H1 (cell line): ENCODE results near the gene PCNA. TPM values are rescaled to one million over a fixed set of nuclear protein-coding genes. Genes with fewer than 3 reads are reported as not detected.

Source experiments
- ASH2L ChIP-seq: fragments of 200-600, 300-600 bp; sonication (generic); IDR thresholded peaks from one replicate; pipeline ENCODE4 v1.7.1; 2017; ENCODE audit warnings: low read length
- BACH1 ChIP-seq: IDR thresholded peaks from 2 replicates; pipeline ENCODE4 v1.6.1; 2012; ENCODE audit warnings: low read length, improper control_type of control experiment
- BRCA1 ChIP-seq: IDR thresholded peaks from 2 replicates; pipeline ENCODE4 v1.6.1; 2012; ENCODE audit warnings: low read depth, low read length, improper control_type of control experiment
- CBX5 ChIP-seq: fragments of 300-800, 300-1000 bp; sonication (generic); IDR thresholded peaks from 2 replicates; pipeline ENCODE4 v1.7.1; 2016; ENCODE audit warnings: antibody characterized with exemption, low read length, low read depth
- CHD2 ChIP-seq: IDR thresholded peaks from 2 replicates; pipeline ENCODE4 v1.6.1; 2012; ENCODE audit warnings: low read length, improper control_type of control experiment
- CREB1 ChIP-seq: IDR thresholded peaks from 2 replicates; pipeline ENCODE4 v1.6.1; 2012; ENCODE audit warnings: inconsistent platforms
- CTBP2 ChIP-seq: IDR thresholded peaks from 2 replicates; pipeline ENCODE4 v1.7.0; 2011; ENCODE audit warnings: borderline replicate concordance, mild to moderate bottlenecking, moderate library complexity, mixed read lengths, low read length; ENCODE audit not compliant: insufficient read depth, insufficient read length
- CTCF ChIP-seq, 3 experiments: IDR thresholded peaks; 1 replicate in 2 of 3; 2 replicates in 1 of 3; pipeline versions ENCODE4 v1.5.1 to v1.6.1; 2011; ENCODE audit warnings: low read length in 3 of 3, mild to moderate bottlenecking in 3 of 3, inconsistent platforms in 2 of 3, low read depth in 1 of 3, moderate library complexity in 1 of 3; ENCODE audit not compliant: insufficient read depth in 1 of 3; ENCODE audit errors: control extremely low read depth in 1 of 3
- GTF2F1 ChIP-seq: IDR thresholded peaks from 2 replicates; pipeline ENCODE4 v1.6.1; 2012; ENCODE audit warnings: low read depth, low read length, improper control_type of control experiment, borderline replicate concordance
- KDM4A ChIP-seq: IDR thresholded peaks from one replicate; pipeline ENCODE4 v1.7.1; 2012; ENCODE audit warnings: low read depth, mild to moderate bottlenecking, moderate library complexity, low read length, inconsistent platforms; ENCODE audit not compliant: severe bottlenecking
- MAX ChIP-seq: IDR thresholded peaks from 2 replicates; pipeline ENCODE4 v1.6.1; 2012; ENCODE audit warnings: inconsistent platforms
- NANOG ChIP-seq: IDR thresholded peaks from 2 replicates; pipeline ENCODE4 v1.6.1; 2011; ENCODE audit warnings: low read length, low read depth, mild to moderate bottlenecking, inconsistent platforms; ENCODE audit not compliant: insufficient read depth, poor library complexity, severe bottlenecking
- NRF1 ChIP-seq: IDR thresholded peaks from 2 replicates; pipeline ENCODE4 v1.6.1; 2011; ENCODE audit warnings: mild to moderate bottlenecking, low read depth, low read length, improper control_type of control experiment
- POLR2A ChIP-seq, 2 experiments: IDR thresholded peaks; 1 replicate in 1 of 2; 2 replicates in 1 of 2; pipeline ENCODE4 v1.6.1; 2011; ENCODE audit warnings: low read depth in 2 of 2, low read length in 2 of 2, mild to moderate bottlenecking in 2 of 2; ENCODE audit errors: control extremely low read depth in 1 of 2
- POLR2AphosphoS5 ChIP-seq: IDR thresholded peaks from 2 replicates; pipeline ENCODE4 v1.6.1; 2011; ENCODE audit warnings: low read depth, low read length
- RAD21 ChIP-seq, 2 experiments: IDR thresholded peaks in 1 of 2; conservative IDR thresholded peaks in 1 of 2; 2 replicates each; pipeline ENCODE4 v1.6.1; 2011; ENCODE audit warnings: low read depth in 2 of 2, low read length in 2 of 2, improper control_type of control experiment in 1 of 2, inconsistent platforms in 1 of 2, mild to moderate bottlenecking in 1 of 2, moderate library complexity in 1 of 2
- SIN3A ChIP-seq, 2 experiments: IDR thresholded peaks in 1 of 2; conservative IDR thresholded peaks in 1 of 2; 2 replicates each; pipeline ENCODE4 v1.6.1; 2011 to 2012; ENCODE audit warnings: low read length in 2 of 2, improper control_type of control experiment in 1 of 2, low read depth in 1 of 2, mild to moderate bottlenecking in 1 of 2
- SUZ12 ChIP-seq: fragments of 200-600 bp; sonication (generic); IDR thresholded peaks from 2 replicates; pipeline ENCODE4 v1.6.1; 2012; ENCODE audit warnings: mild to moderate bottlenecking, inconsistent platforms, low read length, moderate library complexity, mixed read lengths
- TBP ChIP-seq: IDR thresholded peaks from 2 replicates; pipeline ENCODE4 v1.6.1; 2011; ENCODE audit warnings: low read depth, low read length, improper control_type of control experiment
- TCF12 ChIP-seq: IDR thresholded peaks from 2 replicates; pipeline ENCODE4 v1.6.1; 2011; ENCODE audit warnings: low read depth, mild to moderate bottlenecking, low read length
- YY1 ChIP-seq: IDR thresholded peaks from 2 replicates; pipeline ENCODE4 v1.6.1; 2011; ENCODE audit warnings: low read depth, mild to moderate bottlenecking, low read length
- ZNF274 ChIP-seq: IDR thresholded peaks from 2 replicates; pipeline ENCODE4 v1.7.0; 2012; ENCODE audit warnings: low read length, borderline replicate concordance; ENCODE audit errors: extremely low read depth
- polyA plus RNA-seq, 7 experiments: library from polyadenylated mRNA; depleted of rRNA in 3 of 7; stranded (reverse) in 5 of 7; unstranded in 2 of 7; fragments of >200 nt in 5 of 7; fragments of 200-250 nt in 2 of 7; gene quantifications; 1 replicate in 5 of 7; 2 replicates in 1 of 7; 4 replicates in 1 of 7; pipeline versions ENCODE4 v1.2.1 to v1.2.3, GENCODE V29; 2011 to 2013; ENCODE audit warnings: missing spikeins in 2 of 7, mixed read lengths in 2 of 7
- total RNA-seq: library from RNA; stranded (reverse); fragmentation: NEBNext Ultra II Directional; extraction: Animal tissue kit (Norgen Biotek cat#: 25700); gene quantifications from 2 replicates; pipeline ENCODE4 v1.2.1, GENCODE V29; 2021

Gene PCNA
- total and polyA plus RNA-seq, 2 of the 8 experiments (the other 6 are each of a cell fraction or from before 2014, with no cell fraction given) = 290 to 737 TPM

- TF ChIP-seq CTCF (IDR thresholded peaks at IDR 0.05; ENCODE audit: control extremely low read depth in 1 of 3, insufficient read depth in 1 of 3, low read depth in 1 of 3, low read length in 3 of 3) (peak; percentile 52 to 74 (median 60)), SIN3A (conservative IDR thresholded peaks at IDR 0.05 in 1 of 2, IDR thresholded peaks at IDR 0.05 in 1 of 2; ENCODE audit: low read depth in 1 of 2, low read length in 2 of 2) (peak; percentile 70 to 77; a peak in 3 of 4 replicates), KDM4A (no peak), YY1 (no peak; the same call in 1 of the 2 replicates), CREB1 (peak; percentile 13; the same call in 1 of the 2 replicates), MAX (no peak), TBP (peak; percentile 86; the same call in 1 of the 2 replicates), POLR2AphosphoS5 (peak; percentile 84), CHD2 (no peak), GTF2F1 (no peak; the same call in 1 of the 2 replicates), NRF1 (peak; percentile 76), ZNF274 (no peak), BRCA1 (no peak), CBX5 (no peak), CTBP2 (no peak), SUZ12 (no peak), BACH1 (peak; percentile 45; the same call in 1 of the 2 replicates), RAD21 (IDR thresholded peaks at IDR 0.05 in 1 of 2, conservative IDR thresholded peaks at IDR 0.05 in 1 of 2; ENCODE audit: low read depth in 2 of 2, low read length in 2 of 2) (peak; percentile 48 to 58), NANOG (no peak), TCF12 (no peak), POLR2A (IDR thresholded peaks at IDR 0.05; ENCODE audit: control extremely low read depth in 1 of 2, low read depth in 2 of 2, low read length in 2 of 2) (peak in 1 of 2 experiments; percentile 75; a peak in 1 of 3 replicates), ASH2L (peak; percentile 93)
Measured at GRCh38 chr20:5126512-5127203, 6.9 kb upstream of the PCNA start, which contains the start of gene CDS2 (continued).
